ENCODE data around the gene FKBP1A.
"Not testable (repeated sequence)": the region's sequence is repeated elsewhere in the genome, so short reads cannot be mapped to it uniquely, and the experiment has no call there.

Gene FKBP1A

GRCh38 chr20:1418350-1418749, 25.5 kb upstream of the FKBP1A start:
- Histone ChIP-seq H3K4me3 (no peak overlapping the region), H3K27ac (no peak overlapping the region)

GRCh38 chr20:1417790-1418189, 24.9 kb upstream of the FKBP1A start:
- Histone ChIP-seq H3K4me3 (no peak overlapping the region), H3K27ac (no peak overlapping the region)

DNA sequence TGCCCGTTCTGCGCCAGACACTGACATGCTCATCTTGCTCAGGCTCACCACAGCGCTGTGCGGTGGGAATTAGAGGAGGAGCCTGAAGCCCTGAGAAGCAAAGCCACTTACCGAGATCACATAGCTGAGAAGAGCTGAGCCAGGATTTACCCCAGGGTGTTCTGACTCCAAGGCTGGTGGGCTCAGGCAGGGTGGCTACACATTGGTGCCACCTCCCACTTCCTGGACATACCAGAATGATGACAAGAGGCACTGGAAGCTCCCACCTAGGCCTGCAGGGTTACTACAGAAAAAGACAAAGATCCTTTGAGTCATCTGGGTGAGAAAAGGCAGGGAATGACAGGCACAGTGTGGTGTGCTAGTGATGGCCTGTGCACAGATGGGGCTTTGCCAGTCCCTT, 24.4 kb upstream of the FKBP1A start:
- no peak overlapping the region for H3K4me3 ChIP-seq
- no peak overlapping the region for H3K27ac ChIP-seq

DNA sequence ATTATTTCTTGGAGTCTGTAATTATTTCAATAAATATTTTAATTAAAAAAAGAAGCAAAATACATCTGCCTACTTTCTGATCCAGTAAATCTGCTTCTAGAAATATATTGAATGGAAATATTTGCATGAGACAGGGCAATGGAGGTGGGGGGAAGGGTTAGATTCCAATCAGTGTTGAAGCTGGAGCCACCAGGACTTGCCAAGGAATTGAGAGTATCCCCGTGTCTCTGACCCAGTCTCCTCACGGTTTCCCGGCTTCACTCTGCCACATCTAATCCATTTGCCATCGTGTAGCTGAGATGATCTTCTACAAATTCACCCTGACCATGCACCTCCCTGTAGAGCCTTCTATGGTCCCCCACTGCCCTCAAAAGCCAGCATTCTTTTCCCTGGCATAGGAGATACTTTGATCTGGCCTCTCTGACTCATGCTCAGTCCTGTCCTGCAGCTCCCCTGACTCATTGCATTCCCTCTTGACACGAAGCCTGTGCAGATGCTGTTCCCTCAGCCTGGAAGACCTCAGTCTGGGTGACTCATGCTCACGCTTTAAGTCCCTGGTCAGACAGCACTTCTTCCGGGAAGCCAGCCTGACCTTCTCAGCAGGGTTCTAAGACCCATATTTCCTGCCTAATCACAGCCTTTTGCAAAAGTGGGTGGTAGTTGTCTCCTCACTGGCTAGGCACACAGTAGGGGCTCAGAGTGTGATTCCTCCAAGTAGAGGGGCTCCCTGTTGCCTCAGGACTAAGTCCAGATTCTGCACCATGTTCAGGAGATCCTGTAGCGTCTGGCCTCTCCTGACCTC, 23.0 kb upstream of the FKBP1A start:
- Histone ChIP-seq H3K4me3 (no peak overlapping the region), H3K27ac (no peak overlapping the region)

- Histone ChIP-seq H3K4me3 (no peak overlapping the region), H3K27ac (no peak overlapping the region)
Measured at GRCh38 chr20:1414982-1415381, 22.1 kb upstream of the FKBP1A start.

DNA sequence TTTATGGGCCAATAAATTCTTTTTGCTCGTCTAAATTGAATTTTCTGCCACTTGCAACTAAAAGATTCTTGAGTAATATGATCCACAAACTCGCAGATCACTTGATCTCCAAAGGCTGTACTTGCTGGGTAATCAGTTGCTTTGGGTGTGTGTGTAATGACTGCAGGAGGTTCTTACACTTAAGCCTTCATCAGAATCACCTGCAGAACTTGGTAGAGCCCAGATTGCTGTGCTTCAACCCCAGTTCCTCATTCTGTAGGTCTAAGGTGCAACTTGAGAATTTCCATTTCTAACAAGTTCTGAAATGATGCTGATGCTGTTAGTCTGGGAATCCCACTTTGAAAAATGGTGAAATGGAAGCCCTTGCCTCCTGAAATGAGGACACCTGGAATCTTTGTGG, 12.9 kb upstream of the FKBP1A start:
- no peak overlapping the region for H3K4me3 ChIP-seq
- no peak overlapping the region for H3K27ac ChIP-seq

DNA sequence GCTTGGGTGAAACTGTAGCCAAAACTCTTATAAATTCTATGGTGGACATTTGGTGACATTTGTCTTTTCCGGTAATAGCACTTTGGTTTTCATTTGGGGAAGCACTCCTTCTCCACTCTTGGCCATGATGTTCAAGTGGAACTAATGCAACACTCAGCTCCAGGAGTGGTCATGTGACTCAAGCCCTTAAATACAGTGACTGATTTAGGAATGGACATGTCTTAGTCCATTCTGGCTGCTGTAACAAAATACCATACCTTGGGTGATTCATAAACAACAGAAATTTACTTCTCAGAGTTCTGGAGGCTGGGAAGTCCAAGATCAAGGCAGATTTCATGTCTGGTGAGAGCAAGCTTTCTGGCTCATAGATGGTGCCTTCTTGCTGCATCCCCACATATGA, 10.8 kb upstream of the FKBP1A start:
- no peak overlapping the region for H3K27ac ChIP-seq
- H3K4me3 ChIP-seq = no peak overlapping the region

DNA sequence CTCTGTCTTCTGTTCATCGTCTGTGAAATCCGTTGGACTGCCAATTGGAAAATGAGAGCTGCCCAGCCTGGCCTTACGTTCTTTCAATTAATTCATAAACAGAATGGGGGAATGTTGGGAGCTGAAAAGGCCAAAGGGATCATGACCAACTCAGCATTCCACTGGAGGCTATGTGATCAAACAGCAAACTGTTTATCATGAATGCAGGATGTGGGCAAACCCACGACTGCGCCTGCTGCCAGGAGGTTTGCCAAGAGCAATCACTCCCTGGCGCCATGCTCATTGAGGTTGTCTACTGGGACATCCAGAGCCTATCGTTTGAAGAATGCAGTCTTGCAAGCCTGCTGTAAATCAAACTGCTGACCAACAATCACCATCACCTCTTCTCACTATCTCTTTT, 9.3 kb upstream of the FKBP1A start:
- no peak overlapping the region for H3K27ac ChIP-seq
- H3K4me3 ChIP-seq = no peak overlapping the region

DNA sequence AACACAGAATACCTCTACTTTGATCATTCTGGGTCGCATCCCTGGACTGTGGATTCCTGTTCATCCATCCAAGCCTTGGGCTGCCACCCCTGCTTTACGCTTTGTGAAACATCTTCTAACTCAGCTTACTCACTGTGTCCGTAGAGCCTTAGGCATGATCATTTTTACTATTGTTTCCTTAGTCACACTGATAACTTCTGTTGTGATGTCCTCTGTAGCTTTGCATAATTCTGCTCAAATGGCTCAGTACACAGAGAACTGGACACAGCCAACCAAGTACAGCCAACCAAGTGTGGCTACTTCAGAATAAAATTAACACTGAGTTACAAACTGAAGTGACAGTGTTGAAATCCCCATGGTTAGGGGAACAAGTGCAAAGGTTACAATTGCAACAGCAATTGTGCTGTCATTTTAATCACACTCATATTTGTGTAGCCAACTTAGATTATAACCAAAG, 8.6 kb upstream of the FKBP1A start:
- Histone ChIP-seq H3K27ac (no peak overlapping the region), H3K4me3 (no peak overlapping the region)

DNA sequence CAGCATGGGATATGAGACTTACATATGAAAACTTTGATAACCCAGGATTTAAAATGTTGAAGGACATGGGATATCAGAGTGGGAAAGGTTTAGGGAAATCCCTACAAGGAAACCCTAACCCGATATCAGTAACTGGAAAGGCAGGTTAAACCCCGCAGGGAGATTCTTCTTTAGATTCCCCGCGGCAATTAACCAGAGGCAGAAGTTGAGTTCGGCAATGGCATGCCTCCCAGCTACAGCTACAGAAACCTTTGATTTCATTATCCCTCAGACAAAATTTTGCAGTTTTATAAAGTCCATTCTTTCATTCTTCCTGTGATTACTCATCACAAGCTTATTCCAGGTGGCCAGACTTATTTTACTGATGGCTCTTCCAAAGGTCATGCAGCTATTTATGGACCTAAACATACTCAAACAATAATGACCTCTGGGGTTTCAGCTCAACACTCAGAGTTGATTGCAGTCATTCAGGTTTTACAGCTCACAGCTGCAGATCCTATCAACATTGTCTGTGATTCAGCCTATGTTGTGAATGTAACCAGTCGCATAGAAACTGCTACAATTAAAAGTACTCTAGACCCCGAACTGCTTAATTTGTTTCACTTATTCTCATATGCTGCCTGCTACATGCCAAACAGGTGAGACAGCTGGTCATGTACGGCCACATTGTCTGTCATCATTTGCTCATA, 7.0 kb upstream of the FKBP1A start:
- H3K27ac ChIP-seq = peak overlapping the region in 2 of 21 experiments; percentile 19 to 29
- not testable (repeated sequence) for H3K4me3 ChIP-seq

DNA sequence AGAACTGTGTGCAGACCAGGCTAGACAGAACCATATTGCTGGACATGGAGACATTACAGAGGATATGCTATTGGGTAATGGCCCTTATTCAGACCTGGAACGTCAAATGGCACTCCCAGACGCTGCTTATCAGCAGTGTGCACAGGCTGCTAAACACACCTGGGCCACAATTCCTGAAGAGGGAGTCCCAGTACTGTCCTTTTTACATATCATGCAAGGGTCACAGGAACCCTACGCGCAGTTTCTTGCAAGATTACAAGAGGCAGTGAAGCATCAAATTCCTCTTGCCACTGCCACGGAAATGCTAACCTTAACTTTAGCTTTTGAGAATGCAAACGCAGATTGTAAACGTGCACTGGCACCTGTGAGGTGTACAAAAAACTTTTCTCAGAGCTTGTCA, 5.3 kb upstream of the FKBP1A start:
- H3K4me3 ChIP-seq = not testable (repeated sequence)
- H3K27ac ChIP-seq = peak overlapping the region in 1 of 21 experiments; percentile 19

DNA sequence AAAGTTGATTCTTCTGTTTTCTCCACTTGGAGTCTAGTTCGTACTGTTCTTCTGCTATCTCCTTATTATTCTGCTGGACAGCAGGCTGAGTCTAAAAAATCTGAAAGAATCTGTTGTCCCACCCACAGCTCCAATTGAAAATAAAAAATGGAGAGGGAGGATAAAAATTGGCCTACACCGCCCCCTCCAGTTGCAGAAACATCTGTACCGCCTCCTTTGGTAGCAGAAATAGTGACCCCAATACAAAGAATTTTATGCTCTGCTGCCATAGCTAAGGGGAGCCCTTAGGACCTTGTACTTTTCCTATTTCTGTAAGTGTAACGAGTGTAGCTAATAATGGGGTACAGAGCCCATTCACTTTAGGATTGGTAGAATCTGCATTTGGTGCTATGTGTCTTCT, 4.9 kb upstream of the FKBP1A start:
- H3K27ac ChIP-seq = no peak overlapping the region
- H3K4me3 ChIP-seq = no peak overlapping the region

- Histone ChIP-seq H3K4me3 (no peak overlapping the region), H3K27ac (peak overlapping the region in 2 of 21 experiments; percentile 33 to 66)
Measured at GRCh38 chr20:1396702-1397101, 3.8 kb upstream of the FKBP1A start.

GRCh38 chr20:1396264-1396663, 3.4 kb upstream of the FKBP1A start:
- Histone ChIP-seq H3K27ac (peak overlapping the region in 2 of 21 experiments; percentile 40 to 66), H3K4me3 (no peak overlapping the region)

- no peak overlapping the region for H3K4me3 ChIP-seq
Measured at GRCh38 chr20:1394686-1395085, 1.8 kb upstream of the FKBP1A start.

GRCh38 chr20:1393507-1393882, 641 bp upstream of the FKBP1A start:
- Histone ChIP-seq H3K27ac (peak overlapping the region in 20 of 21 experiments; percentile 41 to 96 (median 92)), H3K4me3 (peak overlapping the region; percentile 65 to 100 (median 96))

More at GRCh38 chr20:1394686-1395085, 1.8 kb upstream of the FKBP1A start:
- no peak overlapping the region for H3K27ac ChIP-seq

- Histone ChIP-seq H3K4me3 (peak overlapping the region; percentile 65 to 100 (median 96)), H3K27ac (peak overlapping the region; percentile 81 to 96 (median 92))
Measured at GRCh38 chr20:1392443-1392692, 486 bp downstream of the FKBP1A start.

DNA sequence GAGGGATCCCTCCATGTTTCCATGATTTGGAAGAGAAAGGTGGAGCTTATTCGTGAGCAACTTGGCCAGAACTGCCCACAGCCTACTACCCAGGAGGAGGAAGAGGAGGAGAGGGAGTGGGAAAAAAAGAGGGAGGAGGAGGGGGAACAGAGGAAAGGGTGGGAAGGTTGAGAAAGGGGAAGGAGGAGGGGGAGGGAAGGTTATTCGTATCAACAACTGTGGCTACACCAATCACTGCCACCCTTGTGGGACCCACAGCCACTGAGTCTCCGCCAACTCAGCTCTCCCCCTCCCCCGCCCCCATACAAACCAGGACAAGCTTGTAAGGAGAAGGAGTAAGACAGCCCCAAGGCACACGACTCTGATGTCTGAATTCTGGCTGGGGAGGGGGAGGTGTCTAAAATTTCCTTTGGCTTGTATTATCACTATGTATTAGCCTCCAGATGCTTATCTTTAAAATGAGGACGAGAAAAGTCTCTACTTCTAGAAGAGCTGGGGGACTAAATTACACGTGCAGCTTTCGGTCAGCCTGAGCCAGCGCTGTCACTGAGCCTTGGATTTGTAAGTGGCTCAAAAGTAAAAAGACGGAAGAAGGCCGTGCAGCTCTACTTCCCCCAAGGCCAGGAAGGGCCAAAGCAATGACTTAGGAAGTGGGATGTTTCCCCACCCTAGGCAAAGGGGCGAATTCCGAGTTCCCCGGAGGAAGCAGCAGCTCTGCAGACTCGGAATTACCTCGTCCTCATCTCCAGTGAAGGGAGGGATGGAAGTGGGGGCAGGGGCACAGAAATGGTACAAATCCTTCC, 1.0 kb downstream of the FKBP1A start:
- Histone ChIP-seq H3K27ac (peak overlapping the region in 20 of 21 experiments; percentile 83 to 96 (median 92)), H3K4me3 (peak overlapping the region; percentile 65 to 100 (median 96))

GRCh38 chr20:1390581-1391403, 2.1 kb downstream of the FKBP1A start:
- H3K4me3 ChIP-seq = peak overlapping the region in 6 of 7 experiments; percentile 6 to 100 (median 96)

More at GRCh38 chr20:1390581-1391403, 2.1 kb downstream of the FKBP1A start:
- H3K27ac ChIP-seq = peak overlapping the region in 19 of 21 experiments; percentile 18 to 96 (median 92)

All from skin epidermis (tissue), 12 donors.